Cortex of kidney (tissue), 1 donor: Measurements from ENCODE around the gene NUP210L.
A peak's percentile ranks its signal among the peaks of the same experiment; 100 is the strongest.

Experiments
- DNase-seq: peaks from one replicate; lab custom pipeline; 2025; lab: John Stamatoyannopoulos, UW

Gene NUP210L

DNA sequence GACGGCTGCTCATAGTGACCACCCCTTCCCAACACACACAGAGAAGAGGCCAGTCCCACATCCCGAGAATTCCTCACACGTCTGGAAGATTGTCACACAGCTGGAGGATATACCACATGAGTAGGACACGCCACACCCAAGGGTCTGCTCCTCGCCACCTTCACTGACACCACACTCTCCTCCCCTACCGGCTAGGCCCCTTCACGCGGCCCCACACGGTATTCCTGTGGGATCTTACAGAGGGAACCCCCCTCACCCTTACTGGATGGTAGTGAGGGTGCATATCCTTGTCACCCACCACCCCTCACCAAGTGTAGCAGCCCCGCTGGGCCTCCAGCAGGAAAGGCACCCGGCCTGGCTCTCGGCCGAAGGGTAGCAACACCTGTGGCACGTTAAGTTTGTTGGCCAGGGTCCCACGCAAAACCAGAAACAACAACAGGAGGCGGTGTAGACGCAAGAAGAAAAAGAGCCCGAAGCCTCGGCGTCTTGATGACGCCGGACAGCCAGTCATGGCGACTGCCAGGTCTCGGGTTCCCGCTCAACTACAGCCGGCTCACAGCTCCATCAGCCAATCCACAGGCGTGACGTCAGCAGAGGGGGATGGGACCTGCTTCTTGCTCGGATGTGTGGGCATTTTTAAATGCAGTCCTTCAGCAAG, at the start of gene NUP210L:
TSS of gene NUP210L (minus strand) at position 540 of the 658 bp plus-strand sequence.
- no peak for DNase-seq

DNA sequence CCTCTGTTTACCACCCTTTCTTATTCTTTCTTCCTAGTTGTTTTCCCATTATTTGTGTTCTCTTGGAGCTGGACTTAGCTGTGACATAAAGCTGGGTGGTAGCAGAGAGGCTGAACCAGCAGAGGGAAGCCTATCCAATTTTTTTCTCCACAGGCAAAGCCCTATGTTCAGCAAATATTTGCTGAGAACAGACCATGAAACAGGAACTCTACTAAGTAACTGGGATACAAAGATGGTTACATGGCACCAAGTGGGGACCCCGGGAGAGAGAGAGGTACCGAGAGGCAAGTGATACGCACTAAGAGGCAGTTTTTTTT, 44.6 kb upstream of the NUP210L start:
- no peak for DNase-seq

DNA sequence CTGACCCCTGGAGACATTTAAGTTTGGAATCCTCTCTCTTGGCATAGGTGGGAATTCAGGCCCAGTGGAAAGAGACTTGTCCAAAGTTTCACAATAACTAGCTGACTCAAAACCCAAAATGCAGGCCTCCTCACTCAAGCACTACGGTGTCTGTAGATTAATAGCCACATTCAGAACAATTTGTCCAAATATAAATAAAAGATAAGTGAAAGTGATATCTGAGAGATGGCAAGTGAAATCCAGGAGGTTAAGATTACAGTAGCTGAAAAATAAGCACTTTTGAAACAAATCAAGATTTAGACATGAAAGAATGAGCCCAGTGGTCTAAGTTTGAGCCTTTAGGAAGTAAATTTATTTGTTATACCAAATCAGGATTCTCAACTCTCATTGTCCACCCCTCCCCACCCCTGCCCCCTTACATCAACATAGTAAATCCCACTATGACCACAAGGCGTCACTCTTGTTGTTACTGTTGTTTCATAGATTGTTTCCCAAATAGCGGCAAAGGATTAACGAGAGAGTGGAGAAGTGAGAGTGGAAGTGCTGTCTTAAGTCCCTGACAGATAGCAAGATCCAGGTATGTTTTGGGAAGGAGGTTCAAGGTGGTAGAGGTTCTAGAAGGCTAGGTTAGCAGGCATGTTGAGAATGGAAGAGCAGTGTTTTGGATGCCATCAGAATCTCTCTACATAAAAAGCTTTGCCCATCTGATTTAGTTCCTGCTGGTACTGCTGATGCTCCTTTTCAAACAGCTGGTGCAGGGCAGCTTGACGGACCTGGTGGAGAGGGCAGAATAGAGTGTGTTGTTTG, 44.1 kb upstream of the NUP210L start:
- no peak for DNase-seq

DNA sequence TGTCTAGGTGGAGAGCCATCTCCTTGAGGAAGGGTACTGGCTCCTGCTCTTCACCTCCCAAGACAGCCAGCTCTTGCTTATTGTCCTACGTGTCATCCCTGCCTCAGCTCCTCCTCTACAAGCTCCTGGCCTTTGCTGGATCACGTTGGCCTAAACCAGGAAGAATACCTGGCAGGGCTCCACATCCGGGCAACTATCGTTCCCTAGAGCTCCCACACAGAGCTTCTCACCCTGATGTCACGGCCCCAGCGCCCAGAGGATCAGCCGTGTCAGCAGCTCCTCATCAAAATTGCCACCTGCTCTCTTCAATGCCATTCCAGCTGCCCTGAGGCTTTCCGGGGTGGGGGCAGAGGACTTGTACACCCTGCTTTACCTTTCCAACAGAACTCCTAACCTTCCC, 38.9 kb upstream of the NUP210L start:
- no peak for DNase-seq

DNA sequence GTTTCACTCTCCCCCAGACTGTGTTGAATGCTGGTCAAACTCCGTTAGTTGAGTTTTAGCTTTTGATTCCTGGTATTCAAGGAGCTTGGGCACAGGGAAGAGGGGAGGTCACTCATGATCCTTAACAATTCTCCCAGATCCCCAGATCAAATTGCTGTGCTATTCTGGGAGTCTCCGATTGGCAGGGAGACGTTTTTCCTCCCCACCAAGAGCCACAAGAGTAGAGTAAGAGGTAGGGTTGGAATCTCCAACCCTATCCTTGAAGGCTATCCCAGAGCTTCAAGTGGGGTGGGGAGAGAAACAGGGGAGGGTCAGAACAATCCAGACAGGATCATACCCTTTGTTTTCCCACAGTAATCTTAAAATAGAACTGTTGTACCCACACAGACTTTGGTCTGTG, 37.6 kb upstream of the NUP210L start:
- DNase-seq = no peak

DNA sequence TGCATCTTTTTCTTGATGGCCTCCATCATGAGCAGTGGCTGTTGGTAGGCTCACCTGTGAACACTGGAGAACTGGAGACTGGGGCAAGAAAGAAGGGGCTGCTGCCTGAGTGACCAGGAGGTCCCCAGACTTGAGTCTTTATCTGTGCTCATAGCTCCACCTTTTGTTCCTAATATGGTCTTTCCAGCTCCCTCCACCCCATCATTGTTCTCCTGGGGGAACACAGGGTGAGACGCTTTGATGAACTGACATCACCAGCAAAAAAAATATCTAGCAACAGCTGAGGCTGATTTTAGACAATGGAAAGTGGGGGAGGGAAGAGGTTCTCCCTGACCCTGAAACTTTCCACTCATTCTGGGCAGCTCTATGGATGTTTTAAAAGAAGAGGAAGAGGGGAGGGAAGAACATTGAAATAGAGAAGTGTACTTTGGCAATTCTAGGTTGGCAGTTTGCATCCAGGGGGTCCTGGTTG, 37.2 kb upstream of the NUP210L start, which contains the start of gene TPM3:
TSS of gene TPM3 (minus strand) at position 111 of the 472 bp plus-strand sequence. CDS start at position 29, 82 bp downstream.
- DNase-seq = no peak

DNA sequence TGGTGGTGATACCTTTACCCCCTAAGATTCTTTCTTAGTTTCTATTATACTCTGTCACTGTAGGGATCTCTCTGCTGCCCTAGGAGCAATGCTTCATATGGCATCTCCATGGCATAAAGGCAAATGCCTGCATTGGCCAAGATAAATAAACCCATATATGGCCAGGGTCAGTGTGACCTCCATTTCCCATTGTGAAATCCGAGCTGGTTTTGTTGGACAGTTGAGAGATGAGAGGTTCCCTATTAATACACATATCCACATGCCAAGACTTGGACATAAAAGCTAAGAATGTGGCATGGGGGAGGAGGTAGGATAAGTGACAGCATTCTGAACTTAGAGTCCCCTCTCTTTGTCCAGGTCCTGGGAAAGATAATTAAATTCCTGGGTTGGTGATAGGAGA, 35.7 kb upstream of the NUP210L start:
- DNase-seq = no peak

DNA sequence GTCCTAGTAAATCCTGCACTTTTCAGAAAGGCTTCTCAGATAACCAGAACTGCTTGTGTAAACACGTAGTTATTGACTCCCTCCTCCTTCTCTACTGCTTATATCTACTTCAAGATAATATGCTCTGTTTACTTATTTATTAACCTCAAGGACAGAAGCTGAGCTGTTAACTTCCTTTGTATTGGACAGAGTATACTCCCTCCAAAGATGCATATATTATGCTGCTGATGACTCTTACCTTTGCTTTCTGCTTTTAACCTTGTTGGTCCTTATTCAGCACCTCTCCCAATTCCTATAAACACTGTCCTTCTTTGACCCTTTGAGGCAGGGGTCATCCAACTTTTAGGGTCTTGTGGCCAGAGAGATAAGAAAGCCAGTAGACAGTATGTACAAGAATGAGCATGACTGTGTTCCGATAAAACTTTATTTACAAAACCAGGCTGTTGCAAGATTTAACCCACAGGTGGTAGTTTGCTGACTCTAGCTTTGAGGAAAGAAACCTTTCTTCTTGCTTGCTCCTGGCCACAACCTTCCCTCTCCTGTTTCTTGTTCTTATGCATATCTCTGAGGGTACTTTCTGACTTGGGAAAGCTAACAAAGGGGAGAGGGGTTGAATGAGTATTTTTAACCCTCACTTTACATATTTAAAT, 32.1 kb upstream of the NUP210L start:
- no peak for DNase-seq

DNA sequence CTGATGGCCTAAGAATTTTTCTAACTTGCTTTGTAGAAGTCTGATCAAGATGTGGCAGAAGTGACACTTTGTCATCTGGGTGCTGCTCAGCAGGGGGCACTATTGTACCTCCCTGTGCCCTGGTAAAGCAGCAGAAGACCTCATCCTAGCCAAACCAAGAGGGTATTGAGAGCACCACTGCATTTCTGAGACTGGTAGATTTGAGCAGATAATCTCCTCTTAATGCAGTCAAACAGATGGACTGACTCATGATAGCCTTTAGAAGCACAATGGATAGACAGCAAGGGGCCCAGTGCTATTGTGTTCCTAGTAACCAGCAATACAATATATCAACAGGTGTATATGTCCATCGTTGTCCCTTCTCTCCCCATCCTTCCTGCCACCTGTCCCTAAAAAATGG, 31.3 kb upstream of the NUP210L start:
- no peak for DNase-seq

DNA sequence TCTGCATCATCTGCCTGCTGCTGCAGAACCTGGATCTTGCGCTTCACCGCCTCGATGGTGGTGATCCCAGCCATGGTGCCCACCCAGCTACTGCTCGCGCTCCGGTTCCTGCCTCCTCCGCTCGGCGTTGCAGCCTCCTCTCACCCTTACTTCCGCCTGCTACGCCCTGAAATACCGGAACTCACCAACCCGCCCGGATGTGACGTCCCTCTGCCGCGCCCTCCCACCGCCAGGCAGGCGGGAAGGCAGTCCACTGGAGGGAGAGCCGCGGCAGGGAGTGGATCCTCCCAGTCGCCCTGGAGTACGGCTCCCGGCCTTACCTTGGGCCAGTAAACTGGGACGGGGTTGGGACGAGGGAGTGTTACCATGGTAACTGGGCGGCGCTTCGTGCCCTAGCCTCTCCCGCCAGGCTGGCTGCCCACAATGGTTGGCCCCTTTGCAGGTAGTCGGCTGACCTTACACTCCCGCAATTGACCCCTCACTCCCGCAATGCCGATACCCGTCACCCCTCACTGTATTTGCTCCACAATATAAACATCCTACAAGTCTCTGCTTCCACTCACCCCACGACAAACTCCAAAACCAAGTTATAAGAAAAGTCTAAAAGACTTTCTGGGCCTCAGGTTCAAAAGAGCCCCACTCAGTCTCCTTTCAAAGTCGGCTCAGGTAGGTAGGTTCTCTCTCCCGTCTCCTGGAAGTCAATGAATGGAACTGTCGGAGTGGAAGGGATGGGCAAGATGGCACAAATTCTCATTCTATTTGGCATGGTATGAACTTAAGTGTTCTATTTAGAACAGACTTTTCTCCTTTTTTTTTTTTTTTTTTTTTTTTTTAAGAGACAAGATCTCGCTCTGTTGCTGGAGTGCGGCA, 28.4 kb upstream of the NUP210L start:
- DNase-seq = peak; percentile 33

DNA sequence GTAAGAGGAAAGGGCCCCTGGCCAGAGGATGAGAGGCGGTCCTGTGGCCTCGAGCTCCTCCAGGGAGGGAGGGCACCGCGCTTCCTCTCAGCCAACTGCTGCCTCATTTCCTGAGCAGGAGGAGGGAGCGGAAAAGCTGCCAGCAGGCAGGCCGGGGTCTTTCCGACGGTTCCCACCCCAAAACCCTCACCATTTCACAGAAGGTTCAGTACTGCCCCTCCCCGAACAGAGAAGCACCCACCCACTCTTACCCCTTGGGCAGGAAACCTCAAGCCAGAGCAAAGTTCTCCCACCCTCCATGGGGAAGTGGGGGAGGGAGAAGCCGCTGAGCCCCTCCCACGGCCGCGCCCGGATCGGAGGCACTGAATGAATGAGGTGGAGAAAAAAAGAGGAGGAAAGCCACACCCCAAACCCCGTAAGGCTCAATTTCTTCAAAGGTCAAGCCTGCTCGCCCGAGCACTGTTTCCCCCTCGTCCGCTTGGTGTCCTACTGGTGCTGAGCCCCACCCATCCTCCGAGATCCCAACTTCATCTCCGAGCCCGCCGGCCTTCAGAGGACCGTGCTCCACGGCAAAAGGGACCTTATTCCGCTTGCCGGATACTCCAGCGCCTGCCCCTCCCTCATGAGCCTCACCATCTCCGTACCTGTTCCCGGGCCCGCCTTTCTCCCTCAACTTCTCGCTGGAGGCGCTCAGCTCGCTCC, 27.6 kb upstream of the NUP210L start:
- DNase-seq = no peak

DNA sequence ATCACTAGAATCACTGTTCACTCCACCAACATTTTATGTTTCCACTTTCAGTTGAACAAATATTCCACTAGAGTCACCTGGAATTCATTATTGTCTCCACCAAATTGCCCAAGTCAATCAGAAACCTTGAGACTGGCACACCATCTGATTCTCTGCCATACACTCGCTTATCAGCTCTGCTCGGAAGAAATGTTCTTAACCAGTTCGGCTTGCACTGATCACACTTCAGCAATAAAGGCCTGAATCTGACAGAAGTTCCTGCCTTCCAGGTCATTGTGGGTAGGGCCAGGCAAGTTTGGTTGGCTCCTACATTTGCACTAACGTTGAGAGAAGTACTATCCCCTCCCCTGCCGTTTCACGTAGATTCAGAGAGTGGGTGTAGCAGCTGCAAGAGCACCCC, 27.1 kb upstream of the NUP210L start:
- no peak for DNase-seq

DNA sequence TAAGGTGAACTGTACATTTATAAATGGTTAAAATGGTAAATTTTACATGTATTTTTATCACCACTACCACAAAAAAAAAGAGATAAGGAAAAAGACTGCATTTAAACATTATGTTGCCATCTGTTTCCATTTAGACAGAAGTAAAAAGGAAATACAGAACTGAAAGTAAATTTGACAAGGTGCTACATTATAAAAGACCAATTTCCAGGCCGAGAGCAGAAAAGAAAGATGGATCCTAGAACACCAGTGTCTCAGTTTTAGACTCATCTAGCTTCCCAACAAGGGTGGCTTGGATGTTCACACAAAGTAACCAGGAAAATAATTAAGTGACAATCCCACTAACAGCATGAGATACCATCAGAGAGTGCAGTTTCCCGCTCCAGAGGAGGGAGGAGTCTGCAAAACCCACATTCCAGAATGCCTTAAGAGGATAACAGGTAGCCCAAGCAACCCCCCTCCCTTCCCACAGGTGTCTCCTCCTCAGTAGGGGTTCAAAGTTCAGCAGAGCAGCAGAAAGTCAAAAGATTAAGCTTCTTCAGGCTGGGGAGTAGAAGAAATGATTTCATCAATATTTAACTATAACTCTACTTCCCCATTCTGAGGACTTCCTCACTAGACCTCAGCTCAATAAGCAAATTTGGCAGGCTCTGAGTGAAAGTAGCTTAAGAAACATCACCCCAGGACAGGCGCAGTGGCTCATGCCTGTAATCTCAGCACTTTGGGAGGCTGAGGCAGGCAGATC, 25.2 kb upstream of the NUP210L start:
- DNase-seq = no peak

DNA sequence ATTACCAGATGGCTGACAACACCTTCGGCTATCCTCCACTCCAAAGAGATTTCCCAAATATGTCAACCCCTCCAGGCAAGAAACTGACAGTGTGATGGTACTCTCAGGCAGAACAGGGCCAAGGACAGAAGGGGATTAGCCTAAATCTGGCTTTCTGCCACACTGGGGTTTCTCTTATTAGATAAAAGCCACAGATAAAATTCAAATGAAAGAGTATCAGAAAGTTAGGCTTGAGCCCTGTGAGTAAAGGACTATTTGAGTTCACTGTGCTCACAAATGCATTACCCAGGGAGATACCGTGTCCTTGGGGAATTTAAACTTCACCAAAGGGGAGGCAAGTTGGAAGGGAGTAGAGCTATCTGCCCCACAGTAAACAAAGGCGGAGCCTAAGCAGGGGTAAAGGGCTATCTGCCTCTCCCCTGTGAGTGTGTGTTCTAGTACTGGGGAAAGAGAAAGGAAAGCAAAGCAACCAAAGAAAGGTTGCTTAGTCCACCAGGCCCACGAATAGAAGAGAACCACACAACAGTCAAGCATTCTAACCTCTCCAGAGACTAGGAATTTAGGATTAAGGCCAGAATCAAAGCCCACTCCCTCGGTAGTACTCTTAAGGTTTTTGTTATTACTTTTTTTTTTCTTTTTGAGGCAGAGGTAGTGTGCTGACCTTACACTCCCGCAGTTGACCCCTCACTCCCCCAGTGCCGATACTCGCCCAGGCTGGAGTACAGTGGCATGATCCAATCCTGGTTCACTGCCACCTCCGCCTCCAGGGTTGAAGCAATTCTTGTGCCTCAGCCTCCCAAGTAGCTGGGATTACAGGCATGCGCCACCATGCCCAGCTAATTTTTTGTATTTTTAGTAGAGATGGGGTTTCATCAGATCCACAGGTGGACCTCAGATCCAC, 24.3 kb upstream of the NUP210L start:
- no peak for DNase-seq

DNA sequence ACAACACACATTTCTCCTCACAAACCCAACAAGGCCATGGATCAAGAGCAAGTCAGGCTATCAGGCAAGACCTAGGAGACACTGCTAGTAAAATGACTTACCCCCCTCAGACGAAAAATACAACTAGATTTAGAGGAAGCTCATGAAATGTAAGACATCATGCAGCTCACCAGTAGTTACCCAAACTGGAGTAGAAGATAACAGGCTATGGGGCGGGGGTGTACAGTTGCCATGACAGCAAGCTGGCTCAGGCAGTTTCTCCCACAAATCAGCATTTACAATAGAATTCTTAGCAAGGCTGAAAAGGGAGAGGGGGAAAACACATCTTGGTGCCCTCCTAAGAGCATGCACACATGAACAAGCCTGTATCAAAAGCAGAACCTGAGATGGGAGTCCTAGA, 23.1 kb upstream of the NUP210L start:
- DNase-seq = no peak

DNA sequence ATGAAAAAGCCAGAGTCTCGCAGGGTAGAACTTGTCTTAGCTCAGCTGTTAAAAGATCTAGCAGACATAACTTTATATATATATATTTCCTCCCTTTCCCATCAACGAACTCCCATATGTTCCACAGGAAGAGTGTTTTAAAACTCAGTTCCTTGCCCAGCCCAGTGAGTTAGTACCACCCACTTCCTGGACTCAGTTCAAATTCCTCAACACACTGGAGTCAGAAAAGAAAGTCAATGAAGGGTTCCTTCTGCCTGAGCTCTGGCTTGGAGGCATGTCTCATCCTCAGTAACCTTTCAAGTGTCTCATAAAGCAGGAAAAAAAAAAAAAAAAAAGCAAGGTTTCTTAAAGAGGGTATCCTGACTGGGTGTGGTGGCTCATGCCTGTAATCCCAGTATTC, 21.5 kb upstream of the NUP210L start:
- no peak for DNase-seq

DNA sequence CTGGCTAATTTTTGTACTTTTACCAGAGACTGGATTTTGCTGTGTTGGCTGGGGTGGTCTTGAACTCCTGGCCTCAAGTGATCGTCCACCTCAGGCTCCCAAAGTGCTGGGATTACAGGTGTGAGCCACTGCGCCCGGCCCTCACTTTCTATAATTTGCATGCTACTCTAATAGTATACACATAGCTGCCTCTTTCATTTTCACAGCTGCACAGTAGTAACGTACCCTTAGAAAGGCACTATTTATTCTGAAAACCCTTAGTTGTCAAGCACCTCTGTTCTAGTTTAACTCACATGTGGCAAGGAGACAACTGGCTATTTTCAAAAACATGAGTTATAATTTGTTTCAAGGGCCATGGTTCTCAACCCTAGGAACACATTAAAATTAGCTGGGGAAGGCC, 19.8 kb upstream of the NUP210L start:
- no peak for DNase-seq

DNA sequence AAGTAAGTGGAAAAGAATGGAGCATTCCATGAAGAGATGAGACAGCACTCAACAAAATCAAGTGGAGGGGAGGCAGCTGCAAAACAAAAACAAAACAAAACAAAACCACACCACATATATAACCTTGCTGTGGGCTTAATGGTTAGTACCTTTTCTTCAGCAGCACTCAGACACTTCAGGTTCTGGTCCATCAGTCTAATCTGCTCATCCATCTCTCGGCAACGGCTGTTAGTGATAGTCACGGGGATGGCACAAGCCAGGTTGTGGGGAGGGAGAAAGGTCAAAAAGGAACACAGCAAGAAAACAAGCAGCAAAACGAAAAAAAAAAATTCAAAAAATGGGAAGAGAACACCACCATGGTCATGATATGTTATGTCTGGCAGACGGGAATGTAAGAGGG, 17.0 kb upstream of the NUP210L start:
- DNase-seq = no peak

DNA sequence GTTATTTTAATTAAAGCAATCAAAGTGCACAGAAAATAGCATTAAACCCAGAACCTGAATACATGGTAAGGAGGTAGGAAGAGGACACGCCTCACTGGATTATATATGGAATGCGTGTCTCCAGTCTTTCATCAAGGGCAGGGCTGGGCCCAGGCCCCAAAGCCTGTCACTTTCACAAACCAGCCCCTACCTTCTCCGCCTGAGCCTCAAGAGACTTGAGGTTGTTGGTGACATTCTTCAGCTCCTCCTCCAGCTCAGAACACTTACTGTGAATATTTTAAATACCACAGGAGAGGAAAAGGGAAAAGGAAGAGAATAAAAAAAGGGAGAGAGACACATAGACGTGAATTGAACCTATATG, 16.3 kb upstream of the NUP210L start:
- DNase-seq = no peak
